Kidney capillary endothelial cell (primary cell): ENCODE data around the gene TBKBP1.

Experiments used
- DNase-seq: peaks from one replicate; pipeline ENCODE4 v3.0.0-alpha.2; 2018; ENCODE audit warnings: low spot score

TBKBP1 gene

GRCh38 chr17:47697906-47698711 is 4.1 kb downstream of the TBKBP1 start:
- DNase-seq: no peak

- peak; percentile 37 for DNase-seq
These were observed 5.0 kb downstream of the TBKBP1 start for GRCh38 chr17:47698749-47699535.

GRCh38 chr17:47699536-47699840 is 5.5 kb downstream of the TBKBP1 start:
- DNase-seq: no peak

GRCh38 chr17:47700471-47701449 is 6.8 kb downstream of the TBKBP1 start:
- no peak for DNase-seq

- DNase-seq: no peak
These were observed 7.6 kb downstream of the TBKBP1 start for GRCh38 chr17:47701608-47702007.

- DNase-seq: no peak
These were observed 8.5 kb downstream of the TBKBP1 start for GRCh38 chr17:47702391-47702995.

- no peak for DNase-seq
These were observed 9.2 kb downstream of the TBKBP1 start for GRCh38 chr17:47703191-47703591.

- no peak for DNase-seq
These were observed 9.7 kb downstream of the TBKBP1 start for GRCh38 chr17:47703671-47704070.

GRCh38 chr17:47704116-47704515 is 10.2 kb downstream of the TBKBP1 start:
- DNase-seq: no peak

- no peak for DNase-seq
These were observed 10.8 kb downstream of the TBKBP1 start for GRCh38 chr17:47704736-47705135.

GRCh38 chr17:47705536-47706530 is 11.9 kb downstream of the TBKBP1 start:
- no peak for DNase-seq

- DNase-seq: no peak
These were observed 13.3 kb downstream of the TBKBP1 start for GRCh38 chr17:47707056-47707804.

GRCh38 chr17:47707884-47708283 is 13.9 kb downstream of the TBKBP1 start:
- no peak for DNase-seq

GRCh38 chr17:47708312-47708863 is 14.4 kb downstream of the TBKBP1 start:
- DNase-seq: no peak

GRCh38 chr17:47708864-47709541 is 15.0 kb downstream of the TBKBP1 start:
- DNase-seq: no peak

- no peak for DNase-seq
These were observed 15.6 kb downstream of the TBKBP1 start for GRCh38 chr17:47709594-47709993.

GRCh38 chr17:47711366-47712099 is 17.6 kb downstream of the TBKBP1 start:
- no peak for DNase-seq

GRCh38 chr17:47712330-47713023 is 18.5 kb downstream of the TBKBP1 start:
- no peak for DNase-seq
